Measurements from ENCODE around the gene ISL2. TPM values are rescaled to one million over a fixed set of nuclear protein-coding genes. Genes with fewer than 3 reads are reported as not detected.

The ISL2 gene
- total and polyA plus RNA-seq, 2 of the 4 experiments (the other 2 are of a cell fraction): 1.3 to 3.6 TPM

DNA sequence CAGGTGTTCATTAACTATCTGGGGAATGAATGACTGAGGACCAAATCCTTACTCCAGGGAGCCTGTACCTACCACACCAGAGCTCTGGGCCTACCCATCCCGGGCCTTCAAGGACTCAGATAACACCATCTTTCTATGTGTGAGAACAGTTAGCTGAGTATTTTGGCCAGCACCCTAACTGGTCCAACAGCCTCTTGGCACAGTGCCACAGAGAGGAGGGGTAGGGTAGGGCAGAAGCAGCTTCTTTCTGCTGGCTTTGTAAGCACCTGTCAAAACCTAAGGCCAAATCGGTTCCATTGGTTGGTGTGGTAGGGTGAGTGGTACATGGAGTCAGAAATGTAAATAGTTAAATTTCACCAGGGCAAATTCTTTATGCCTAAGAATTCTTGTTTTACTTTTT lies 26.7 kb downstream of the ISL2 start:
- Histone ChIP-seq H3K4ac (ENCODE audit: low read depth, low read length) (no peak overlapping the region), H3K23ac (ENCODE audit: low read depth, low read length) (no peak overlapping the region), H3K27ac (ENCODE audit: insufficient read depth, low read length) (no peak overlapping the region), H3K79me1 (ENCODE audit: low read depth in 1 of 2, low read length in 2 of 2) (no peaks in the 10 kb centered on the region), H2AK5ac (ENCODE audit: low read depth, low read length) (no peak overlapping the region), H4K91ac (ENCODE audit: insufficient read depth, low read depth, low read length) (no peak overlapping the region), H3K27me3 (ENCODE audit: control insufficient read depth, insufficient read depth, low read length) (no peaks in the 10 kb centered on the region), H2AFZ (replicated peaks; ENCODE audit: low read length, poor library complexity) (no peak overlapping the region), H2BK20ac (ENCODE audit: low read depth, low read length) (no peak overlapping the region), H3K9ac (ENCODE audit: low read depth, low read length) (no peak overlapping the region), H3K56ac (ENCODE audit: extremely low read depth, insufficient read depth, low read length) (no peak overlapping the region), H3K4me3 (ENCODE audit: insufficient read depth, low read depth, low read length) (no peak overlapping the region), H3K18ac (ENCODE audit: low read depth, low read length) (no peak overlapping the region), H4K20me1 (ENCODE audit: insufficient read depth, low read length) (no peaks in the 10 kb centered on the region), H2BK120ac (ENCODE audit: low read depth, low read length) (no peak overlapping the region), H2BK15ac (ENCODE audit: low read depth, low read length) (no peak overlapping the region), H3K4me1 (ENCODE audit: control insufficient read depth, insufficient read depth, low read length) (no peaks in the 10 kb centered on the region; the same call in 1 of the 2 replicates), H3K14ac (replicated peaks; ENCODE audit: low read depth, low read length) (no peak overlapping the region), H4K5ac (ENCODE audit: low read depth, low read length) (no peak overlapping the region), H3K9me3 (ENCODE audit: control insufficient read depth, insufficient read depth, low read length) (no peaks in the 10 kb centered on the region), H4K8ac (ENCODE audit: low read depth in 2 of 2, low read length in 2 of 2) (no peak overlapping the region), H2BK5ac (ENCODE audit: low read depth, low read length, poor library complexity, severe bottlenecking) (no peak overlapping the region), H3K4me2 (ENCODE audit: low read depth, low read length) (no peak overlapping the region), H2AK9ac (replicated peaks; ENCODE audit: low read depth, low read length, poor library complexity) (no peak overlapping the region), H3K9me1 (ENCODE audit: insufficient read depth, low read length) (no peaks in the 10 kb centered on the region; the same call in 1 of the 2 replicates), H3K36me3 (ENCODE audit: control insufficient read depth, insufficient read depth, low read length) (no peaks in the 10 kb centered on the region)
- CTCF ChIA-PET: no interaction called here
- intact Hi-C loops (cut with micrococcal nuclease) (no loop called here), in situ Hi-C loops (cut with MboI; ENCODE audit: low sequenced_read_pairs) (no loop called here), dilution Hi-C loops (cut with HindIII; ENCODE audit: low sequenced_read_pairs, unreplicated experiment) (no loop called here)
- ATAC-seq (ENCODE audit: low read depth): no peak
- POLR2A ChIA-PET (ENCODE audit: unreplicated experiment): no interaction called here
- no peak for DNase-seq
- no CpG with 5 or more reads among the region's 2 CpGs for WGBS, 2 experiments (ENCODE audit: extremely low coverage in 2 of 2, insufficient read length in 1 of 2)
- TF ChIP-seq RAD21 (IDR thresholded peaks at IDR 0.05; ENCODE audit: low read length) (no peak), CHD1 (IDR thresholded peaks at IDR 0.05; ENCODE audit: low read depth, low read length) (no peak), RFX5 (IDR thresholded peaks at IDR 0.05; ENCODE audit: low read depth, low read length) (no peak), RCOR1 (IDR thresholded peaks at IDR 0.05; ENCODE audit: insufficient replicate concordance, low read length) (no peak), BHLHE40 (IDR thresholded peaks at IDR 0.05; ENCODE audit: low read depth, low read length) (no peak), MAFK (IDR thresholded peaks at IDR 0.05; ENCODE audit: low read depth, low read length) (no peak), FOS (IDR thresholded peaks at IDR 0.05; ENCODE audit: low read depth, low read length) (no peak)
- TF ChIP-seq, protein P1, sequence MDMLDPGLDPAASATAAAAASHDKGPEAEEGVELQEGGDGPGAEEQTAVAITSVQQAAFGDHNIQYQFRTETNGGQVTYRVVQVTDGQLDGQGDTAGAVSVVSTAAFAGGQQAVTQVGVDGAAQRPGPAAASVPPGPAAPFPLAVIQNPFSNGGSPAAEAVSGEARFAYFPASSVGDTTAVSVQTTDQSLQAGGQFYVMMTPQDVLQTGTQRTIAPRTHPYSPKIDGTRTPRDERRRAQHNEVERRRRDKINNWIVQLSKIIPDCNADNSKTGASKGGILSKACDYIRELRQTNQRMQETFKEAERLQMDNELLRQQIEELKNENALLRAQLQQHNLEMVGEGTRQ (IDR thresholded peaks at IDR 0.05; ENCODE audit: low read depth, low read length): no peak
- BruUV-seq (replicated peaks): no TSS peak
